ENCODE measurements around the gene CALB2. TPM values are rescaled to one million over a fixed set of nuclear protein-coding genes. Genes with fewer than 3 reads are reported as not detected.

CALB2 gene
- total and polyA plus RNA-seq, 2 of the 13 experiments (the other 11 are each of a cell fraction or from before 2014, with no cell fraction given): 0.37 to 0.40 TPM

DNA sequence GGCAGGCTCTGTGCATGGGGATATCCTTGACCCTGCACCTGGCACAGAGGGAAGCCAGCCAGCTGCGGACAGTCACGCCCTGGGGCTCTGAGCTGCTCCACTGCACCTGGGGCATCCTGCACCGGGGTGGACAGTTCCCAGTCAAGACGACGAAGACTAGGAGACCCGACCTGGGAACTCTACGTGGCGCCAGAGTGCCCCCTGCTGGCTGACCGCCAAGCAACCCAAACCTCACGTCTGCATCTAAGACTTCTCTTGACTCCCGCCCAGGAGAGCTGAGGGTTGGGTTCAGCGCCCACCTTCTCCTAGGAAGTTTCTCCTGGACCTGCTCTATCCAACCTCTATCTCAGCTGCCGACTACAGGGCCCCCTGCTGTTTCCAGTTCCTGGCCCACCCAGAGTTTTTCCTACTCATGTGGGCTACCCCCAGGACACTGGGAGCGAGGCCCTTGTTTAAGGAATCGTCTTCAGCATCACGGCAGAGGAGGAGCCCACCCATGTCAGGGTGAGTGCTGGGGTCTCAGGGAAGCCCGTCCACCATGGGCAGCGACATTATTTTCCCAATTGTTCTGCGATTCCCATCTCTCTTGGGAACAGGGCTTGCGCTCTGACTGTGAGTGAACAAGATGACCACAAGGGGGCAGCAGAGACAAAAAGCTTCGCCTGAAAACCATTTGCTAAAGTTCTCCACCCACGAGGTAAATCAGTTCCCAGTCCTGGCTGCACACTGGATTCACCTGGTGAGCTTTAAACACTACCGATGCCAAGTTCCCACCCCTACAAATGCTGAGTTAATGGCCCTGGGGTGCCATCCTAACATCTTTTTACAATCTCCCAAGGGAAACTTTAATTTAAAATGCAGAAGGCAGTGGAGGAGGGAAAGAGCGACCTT, 54.0 kb downstream of the CALB2 start (continued):
- TF ChIP-seq, protein P1, sequence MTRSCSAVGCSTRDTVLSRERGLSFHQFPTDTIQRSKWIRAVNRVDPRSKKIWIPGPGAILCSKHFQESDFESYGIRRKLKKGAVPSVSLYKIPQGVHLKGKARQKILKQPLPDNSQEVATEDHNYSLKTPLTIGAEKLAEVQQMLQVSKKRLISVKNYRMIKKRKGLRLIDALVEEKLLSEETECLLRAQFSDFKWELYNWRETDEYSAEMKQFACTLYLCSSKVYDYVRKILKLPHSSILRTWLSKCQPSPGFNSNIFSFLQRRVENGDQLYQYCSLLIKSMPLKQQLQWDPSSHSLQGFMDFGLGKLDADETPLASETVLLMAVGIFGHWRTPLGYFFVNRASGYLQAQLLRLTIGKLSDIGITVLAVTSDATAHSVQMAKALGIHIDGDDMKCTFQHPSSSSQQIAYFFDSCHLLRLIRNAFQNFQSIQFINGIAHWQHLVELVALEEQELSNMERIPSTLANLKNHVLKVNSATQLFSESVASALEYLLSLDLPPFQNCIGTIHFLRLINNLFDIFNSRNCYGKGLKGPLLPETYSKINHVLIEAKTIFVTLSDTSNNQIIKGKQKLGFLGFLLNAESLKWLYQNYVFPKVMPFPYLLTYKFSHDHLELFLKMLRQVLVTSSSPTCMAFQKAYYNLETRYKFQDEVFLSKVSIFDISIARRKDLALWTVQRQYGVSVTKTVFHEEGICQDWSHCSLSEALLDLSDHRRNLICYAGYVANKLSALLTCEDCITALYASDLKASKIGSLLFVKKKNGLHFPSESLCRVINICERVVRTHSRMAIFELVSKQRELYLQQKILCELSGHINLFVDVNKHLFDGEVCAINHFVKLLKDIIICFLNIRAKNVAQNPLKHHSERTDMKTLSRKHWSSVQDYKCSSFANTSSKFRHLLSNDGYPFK (CRISPR knock-in tag; IDR thresholded peaks at IDR 0.05; ENCODE audit: borderline replicate concordance): no peak
- no peak for TF ChIP-seq PRMT3 (CRISPR knock-in tag; IDR thresholded peaks at IDR 0.05; ENCODE audit: borderline replicate concordance, low read depth)
- TF ChIP-seq GATA4 (IDR thresholded peaks at IDR 0.05; ENCODE audit: borderline replicate concordance, low read depth): no peak
- TF ChIP-seq ZMAT3 (CRISPR knock-in tag; conservative IDR thresholded peaks at IDR 0.05): no peak
- TF ChIP-seq ZNF781 (CRISPR knock-in tag; IDR thresholded peaks at IDR 0.05; ENCODE audit: borderline replicate concordance, not compliant biosample characterization): peak; percentile 84
- TF ChIP-seq ZNF552 (CRISPR knock-in tag; IDR thresholded peaks at IDR 0.05; ENCODE audit: borderline replicate concordance): 0 out of 2 replicates have a peak, but pooled peaks have one; percentile 35
- TF ChIP-seq XRCC5 (optimal IDR thresholded peaks at IDR 0.05; ENCODE audit: low read length): peak; percentile 59
- TF ChIP-seq TCF12 (IDR thresholded peaks at IDR 0.05): no peak
- no peak for TF ChIP-seq TCF12 (CRISPR knock-in tag; IDR thresholded peaks at IDR 0.05)
- TF ChIP-seq, protein P2, sequence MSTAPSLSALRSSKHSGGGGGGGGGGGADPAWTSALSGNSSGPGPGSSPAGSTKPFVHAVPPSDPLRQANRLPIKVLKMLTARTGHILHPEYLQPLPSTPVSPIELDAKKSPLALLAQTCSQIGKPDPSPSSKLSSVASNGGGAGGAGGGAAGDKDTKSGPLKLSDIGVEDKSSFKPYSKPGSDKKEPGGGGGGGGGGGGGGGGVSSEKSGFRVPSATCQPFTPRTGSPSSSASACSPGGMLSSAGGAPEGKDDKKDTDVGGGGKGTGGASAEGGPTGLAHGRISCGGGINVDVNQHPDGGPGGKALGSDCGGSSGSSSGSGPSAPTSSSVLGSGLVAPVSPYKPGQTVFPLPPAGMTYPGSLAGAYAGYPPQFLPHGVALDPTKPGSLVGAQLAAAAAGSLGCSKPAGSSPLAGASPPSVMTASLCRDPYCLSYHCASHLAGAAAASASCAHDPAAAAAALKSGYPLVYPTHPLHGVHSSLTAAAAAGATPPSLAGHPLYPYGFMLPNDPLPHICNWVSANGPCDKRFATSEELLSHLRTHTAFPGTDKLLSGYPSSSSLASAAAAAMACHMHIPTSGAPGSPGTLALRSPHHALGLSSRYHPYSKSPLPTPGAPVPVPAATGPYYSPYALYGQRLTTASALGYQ (CRISPR knock-in tag; IDR thresholded peaks at IDR 0.05): no peak
- TF ChIP-seq MXD4 (CRISPR knock-in tag; IDR thresholded peaks at IDR 0.05): 0 out of 2 replicates have a peak, but pooled peaks have one; percentile 33
- TF ChIP-seq, protein P3, sequence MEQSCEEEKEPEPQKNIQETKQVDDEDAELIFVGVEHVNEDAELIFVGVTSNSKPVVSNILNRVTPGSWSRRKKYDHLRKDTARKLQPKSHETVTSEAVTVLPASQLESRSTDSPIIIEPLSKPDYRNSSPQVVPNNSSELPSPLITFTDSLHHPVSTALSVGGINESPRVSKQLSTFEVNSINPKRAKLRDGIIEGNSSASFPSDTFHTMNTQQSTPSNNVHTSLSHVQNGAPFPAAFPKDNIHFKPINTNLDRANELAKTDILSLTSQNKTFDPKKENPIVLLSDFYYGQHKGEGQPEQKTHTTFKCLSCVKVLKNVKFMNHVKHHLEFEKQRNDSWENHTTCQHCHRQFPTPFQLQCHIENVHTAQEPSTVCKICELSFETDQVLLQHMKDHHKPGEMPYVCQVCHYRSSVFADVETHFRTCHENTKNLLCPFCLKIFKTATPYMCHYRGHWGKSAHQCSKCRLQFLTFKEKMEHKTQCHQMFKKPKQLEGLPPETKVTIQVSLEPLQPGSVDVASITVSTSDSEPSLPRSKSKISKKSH (CRISPR knock-in tag; IDR thresholded peaks at IDR 0.05; ENCODE audit: borderline replicate concordance): peak; percentile 82
- TF ChIP-seq ZSCAN30 (CRISPR knock-in tag; IDR thresholded peaks at IDR 0.05): no peak
- no peak for TF ChIP-seq RBM39 (IDR thresholded peaks at IDR 0.05; ENCODE audit: low read depth, low read length, poor library complexity, severe bottlenecking)
- no peak for TF ChIP-seq ZNF768 (CRISPR knock-in tag; IDR thresholded peaks at IDR 0.05)
- no peak for TF ChIP-seq ATF1 (CRISPR knock-in tag; IDR thresholded peaks at IDR 0.05)
